GM12875 (cell line): Measurements from ENCODE around the gene SLC25A17.
"Not testable (repeated sequence)": the region's sequence is repeated elsewhere in the genome, so short reads cannot be mapped to it uniquely, and the experiment has no call there.

Experiments
- H3K4me3 ChIP-seq: one replicate; pipeline ENCODE4 v1.5.1; 2011; ENCODE audit warnings: low read depth, low read length, control low read depth
- TF ChIP-seq, protein P1 (sequence below): IDR thresholded peaks from 2 replicates; pipeline ENCODE4 v1.5.1; 2011; ENCODE audit warnings: low read depth, mild to moderate bottlenecking, control low read depth, inconsistent platforms, low read length, moderate library complexity, borderline replicate concordance; ENCODE audit not compliant: insufficient read depth

The SLC25A17 gene

DNA sequence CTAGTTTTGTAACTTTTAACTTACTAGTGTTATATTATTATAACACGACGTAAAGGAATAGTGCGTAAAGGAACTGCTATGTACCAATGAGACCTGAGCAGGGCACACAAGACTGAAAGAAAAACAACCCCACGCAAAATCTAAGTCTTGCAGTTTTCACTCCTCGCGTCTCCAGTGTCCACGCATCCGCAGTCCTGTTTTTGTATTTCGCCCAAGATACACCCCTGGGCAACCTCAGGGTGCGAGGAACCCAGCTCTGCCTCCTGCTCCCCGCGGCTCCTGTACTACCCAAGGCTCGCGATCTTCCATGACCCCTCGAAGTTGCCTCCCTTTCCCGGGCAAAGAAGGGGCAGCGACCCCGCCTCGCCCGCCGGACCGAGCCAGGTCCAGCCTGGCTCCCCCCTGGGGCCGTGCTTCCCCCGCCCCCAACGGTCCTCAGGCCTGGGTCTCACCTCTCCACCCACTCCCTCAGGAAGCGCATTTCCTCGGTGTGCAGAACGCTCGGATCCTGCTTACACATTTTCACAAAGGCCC is 36.9 kb upstream of the SLC25A17 start:
- TF ChIP-seq, protein P1, sequence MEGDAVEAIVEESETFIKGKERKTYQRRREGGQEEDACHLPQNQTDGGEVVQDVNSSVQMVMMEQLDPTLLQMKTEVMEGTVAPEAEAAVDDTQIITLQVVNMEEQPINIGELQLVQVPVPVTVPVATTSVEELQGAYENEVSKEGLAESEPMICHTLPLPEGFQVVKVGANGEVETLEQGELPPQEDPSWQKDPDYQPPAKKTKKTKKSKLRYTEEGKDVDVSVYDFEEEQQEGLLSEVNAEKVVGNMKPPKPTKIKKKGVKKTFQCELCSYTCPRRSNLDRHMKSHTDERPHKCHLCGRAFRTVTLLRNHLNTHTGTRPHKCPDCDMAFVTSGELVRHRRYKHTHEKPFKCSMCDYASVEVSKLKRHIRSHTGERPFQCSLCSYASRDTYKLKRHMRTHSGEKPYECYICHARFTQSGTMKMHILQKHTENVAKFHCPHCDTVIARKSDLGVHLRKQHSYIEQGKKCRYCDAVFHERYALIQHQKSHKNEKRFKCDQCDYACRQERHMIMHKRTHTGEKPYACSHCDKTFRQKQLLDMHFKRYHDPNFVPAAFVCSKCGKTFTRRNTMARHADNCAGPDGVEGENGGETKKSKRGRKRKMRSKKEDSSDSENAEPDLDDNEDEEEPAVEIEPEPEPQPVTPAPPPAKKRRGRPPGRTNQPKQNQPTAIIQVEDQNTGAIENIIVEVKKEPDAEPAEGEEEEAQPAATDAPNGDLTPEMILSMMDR, result no peak
- peak overlapping the region; percentile 84 for H3K4me3 ChIP-seq

DNA sequence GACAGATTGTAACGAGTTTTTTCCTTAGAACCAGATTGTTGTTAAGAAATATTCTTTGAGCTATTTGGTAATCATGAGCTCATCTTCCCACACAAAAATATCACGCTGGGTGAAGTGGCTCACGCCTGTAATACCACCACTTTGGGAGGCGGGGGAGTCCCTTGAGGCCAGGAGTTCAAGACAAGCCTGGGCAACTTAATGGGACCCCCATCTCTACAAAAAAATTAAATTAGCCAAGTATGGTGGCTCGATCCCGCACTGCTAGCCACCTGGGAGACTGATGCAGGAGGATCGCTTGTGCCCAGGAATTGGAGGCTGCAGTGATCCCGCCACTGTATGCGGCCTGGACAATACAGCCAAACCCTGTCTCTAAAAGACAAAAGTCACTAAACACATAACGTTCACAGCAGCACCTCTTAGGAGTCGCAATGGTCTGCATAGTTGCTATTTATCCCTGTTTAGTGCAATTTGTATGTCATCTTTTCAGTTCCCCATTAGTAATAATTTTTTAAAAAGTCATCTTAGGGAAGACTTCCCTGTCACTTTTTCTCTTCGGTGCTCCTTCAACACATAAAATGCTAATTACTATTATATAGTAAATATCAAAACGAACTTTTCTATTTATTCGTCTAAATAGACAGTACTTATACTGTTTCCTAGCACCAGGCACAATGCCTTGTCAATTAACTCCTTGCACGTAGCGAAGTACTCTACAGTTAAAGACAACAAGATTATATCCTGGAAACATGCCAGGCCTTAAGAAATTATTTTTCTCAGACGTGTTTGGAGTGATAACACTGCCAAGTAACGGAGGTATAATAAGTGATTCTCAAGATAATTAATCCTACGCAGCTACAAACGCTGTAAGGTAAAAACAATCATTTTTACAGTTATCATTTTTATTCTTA is 36.2 kb upstream of the SLC25A17 start:
- TF ChIP-seq, protein P1, result no peak
- H3K4me3 ChIP-seq, result peak overlapping the region; percentile 84

DNA sequence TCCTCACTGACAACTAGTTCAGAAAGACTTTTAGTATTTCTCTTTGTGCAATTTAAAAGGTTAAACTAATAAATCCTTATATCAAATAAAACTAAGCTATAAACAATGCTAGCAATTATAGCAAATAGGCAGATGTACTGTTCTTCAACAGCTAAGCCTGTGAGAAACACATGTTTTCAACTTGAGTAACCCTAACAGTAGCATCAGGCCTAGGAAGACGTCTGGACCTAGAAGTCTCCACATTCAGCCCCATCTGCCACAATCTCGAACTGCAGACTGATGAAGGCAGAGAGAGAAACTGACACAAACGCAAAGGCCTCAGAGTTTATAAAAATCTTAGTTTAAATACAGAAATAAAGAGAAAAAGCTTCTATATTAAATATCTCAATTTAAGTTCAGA is 34.8 kb upstream of the SLC25A17 start:
- TF ChIP-seq, protein P1, result no peak
- no peak overlapping the region for H3K4me3 ChIP-seq

DNA sequence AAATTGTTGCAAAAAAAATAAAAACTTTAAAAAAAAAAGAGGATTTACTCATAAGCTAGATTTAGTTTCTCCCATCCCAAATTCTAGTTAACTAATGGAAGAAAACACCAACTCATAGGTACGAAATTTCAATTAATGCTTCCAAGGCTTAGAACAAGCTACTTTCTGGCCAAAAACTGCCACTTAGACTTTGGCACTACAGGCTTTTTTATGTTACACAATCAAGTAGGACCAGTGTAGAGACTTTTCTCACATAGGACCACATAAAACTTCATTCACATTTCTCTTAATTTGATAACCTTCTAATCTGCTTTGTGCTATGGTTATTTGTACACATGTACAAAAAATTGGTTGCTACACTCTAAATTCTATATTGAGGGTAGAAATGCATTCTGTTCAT is 34.2 kb upstream of the SLC25A17 start:
- TF ChIP-seq, protein P1, result no peak
- no peak overlapping the region for H3K4me3 ChIP-seq

DNA sequence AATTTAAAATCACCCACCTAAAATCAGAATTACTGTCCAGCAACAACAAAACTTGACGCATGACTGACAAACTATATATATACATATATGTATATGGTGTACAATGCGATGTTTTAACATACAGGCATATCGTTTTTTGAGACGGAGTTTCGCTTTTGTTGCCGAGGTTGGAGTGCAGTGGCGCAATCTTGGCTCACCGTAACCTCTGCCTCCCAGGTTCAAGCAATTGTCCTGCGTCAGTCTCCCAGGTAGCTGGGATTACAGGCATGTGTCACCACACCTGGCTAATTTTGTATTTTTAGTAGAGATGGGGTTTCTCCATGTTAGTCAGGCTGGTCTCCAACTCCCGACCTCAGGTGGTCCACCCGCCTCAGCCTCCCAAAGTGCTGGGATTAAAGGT is 26.7 kb upstream of the SLC25A17 start:
- not testable (repeated sequence) for H3K4me3 ChIP-seq

DNA sequence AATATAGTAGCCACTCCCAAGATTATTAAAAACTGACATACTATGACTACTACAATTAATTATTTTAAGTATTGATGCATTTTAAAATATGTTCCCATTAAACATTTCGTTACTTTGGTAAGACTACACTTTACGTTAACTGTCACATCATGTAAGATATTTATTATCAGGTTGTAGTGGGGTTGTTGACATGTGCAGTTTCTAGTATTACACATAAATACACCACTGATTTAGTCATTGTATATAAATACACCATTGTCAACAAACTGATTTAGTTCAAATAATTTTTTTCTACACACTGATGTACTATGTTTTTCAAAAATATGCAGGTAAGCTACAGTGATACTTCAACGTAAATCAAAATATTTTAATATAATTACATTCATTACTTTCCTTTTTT is 25.8 kb upstream of the SLC25A17 start:
- H3K4me3 ChIP-seq, result no peak overlapping the region
- TF ChIP-seq, protein P1, result no peak

DNA sequence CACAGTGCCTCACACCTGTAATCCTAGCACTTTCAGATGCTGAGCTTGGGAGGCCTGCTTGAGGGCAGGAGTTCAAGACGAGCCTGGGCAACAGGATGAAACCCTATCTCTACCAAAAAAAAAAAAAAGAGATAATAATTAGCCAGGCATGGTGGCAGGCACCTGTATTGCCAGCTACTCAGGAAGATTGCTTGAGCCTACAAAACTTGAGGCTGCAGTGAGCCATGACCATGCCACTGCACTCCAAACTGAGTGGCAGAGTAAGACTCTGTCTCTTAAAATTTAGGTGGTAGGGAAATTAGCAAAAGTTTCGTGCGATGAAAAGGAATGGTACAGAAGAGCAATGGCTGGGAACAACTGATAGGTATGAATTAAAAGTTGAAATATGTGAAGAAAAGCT is 19.3 kb upstream of the SLC25A17 start:
- H3K4me3 ChIP-seq, result no peak overlapping the region
- TF ChIP-seq, protein P1, result no peak

DNA sequence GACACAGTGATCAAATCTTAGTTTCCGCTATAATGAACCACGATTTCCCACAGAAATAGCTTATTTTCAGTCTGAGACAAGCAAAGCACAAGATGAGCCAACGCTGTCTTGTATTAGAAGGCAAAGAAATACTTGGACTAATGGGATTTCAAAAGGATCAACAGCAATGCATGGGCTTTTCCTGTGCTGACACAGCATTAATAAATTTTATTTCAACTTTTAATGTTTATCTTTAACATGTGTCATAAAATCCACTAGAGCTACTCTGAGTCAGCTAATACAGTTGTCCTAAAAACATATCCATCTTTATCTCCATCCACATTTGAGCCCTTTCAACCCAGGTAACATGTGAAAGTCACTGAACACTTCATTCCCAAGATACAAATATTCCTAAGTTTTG is 15.5 kb upstream of the SLC25A17 start:
- TF ChIP-seq, protein P1, result no peak
- H3K4me3 ChIP-seq, result no peak overlapping the region
